ENCODE data around the gene CTDSP2.
"Not testable (repeated sequence)": the region's sequence is repeated elsewhere in the genome, so short reads cannot be mapped to it uniquely, and the experiment has no call there.

Gene CTDSP2

GRCh38 chr12:57881475-57881874 lies 34.9 kb upstream of the CTDSP2 start:
- DNase-seq (ENCODE audit: low read depth), result no peak

GRCh38 chr12:57881035-57881434 lies 34.5 kb upstream of the CTDSP2 start:
- DNase-seq (ENCODE audit: low read depth), result not testable (repeated sequence)

- no peak for DNase-seq (ENCODE audit: low read depth)
Measured at GRCh38 chr12:57877876-57878275, 31.3 kb upstream of the CTDSP2 start.

DNA sequence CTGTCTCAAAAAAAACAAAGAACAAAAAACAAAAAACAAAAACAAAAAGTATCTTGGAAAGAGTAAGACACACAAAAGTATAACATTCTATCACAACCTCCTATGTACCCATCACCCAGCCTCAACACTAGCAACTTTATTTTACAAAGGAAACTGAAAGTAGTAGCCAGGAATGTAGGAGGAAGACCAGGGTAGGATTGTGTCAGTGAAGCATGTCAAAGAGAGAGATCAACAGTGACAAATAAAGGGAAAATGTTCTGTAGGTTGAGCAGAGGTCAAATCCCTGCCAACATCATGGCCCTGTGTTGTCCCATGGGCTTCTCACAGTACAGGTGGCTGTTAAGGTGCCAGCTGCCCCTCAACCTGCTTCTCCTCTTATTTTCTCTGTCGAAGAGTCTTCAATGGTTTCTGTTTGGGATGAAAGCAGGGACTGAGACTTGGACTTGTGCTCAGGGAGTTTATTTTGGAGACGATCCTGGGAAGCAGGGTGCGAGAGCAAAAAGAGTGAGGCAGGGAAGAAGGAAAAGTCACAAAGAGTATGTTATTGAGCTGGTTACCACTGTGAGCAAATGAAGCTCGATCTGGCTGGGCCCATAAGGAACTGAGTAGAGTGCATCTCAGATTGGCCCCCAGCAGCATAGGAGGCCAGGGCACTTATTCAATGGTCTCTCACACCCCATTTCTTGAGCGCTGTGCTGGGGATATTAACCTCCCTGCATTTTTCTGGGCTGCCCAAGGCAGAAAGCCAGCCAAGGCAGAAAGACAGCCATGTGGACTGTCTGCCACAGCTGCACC lies 29.4 kb upstream of the CTDSP2 start:
- DNase-seq (ENCODE audit: low read depth), result no peak

- DNase-seq (ENCODE audit: low read depth), result no peak
Measured at GRCh38 chr12:57874166-57875108, 27.9 kb upstream of the CTDSP2 start.

GRCh38 chr12:57872362-57872761 lies 25.8 kb upstream of the CTDSP2 start:
- no peak for DNase-seq (ENCODE audit: low read depth)

GRCh38 chr12:57869927-57870318 lies 23.4 kb upstream of the CTDSP2 start:
- DNase-seq (ENCODE audit: low read depth), result no peak

DNA sequence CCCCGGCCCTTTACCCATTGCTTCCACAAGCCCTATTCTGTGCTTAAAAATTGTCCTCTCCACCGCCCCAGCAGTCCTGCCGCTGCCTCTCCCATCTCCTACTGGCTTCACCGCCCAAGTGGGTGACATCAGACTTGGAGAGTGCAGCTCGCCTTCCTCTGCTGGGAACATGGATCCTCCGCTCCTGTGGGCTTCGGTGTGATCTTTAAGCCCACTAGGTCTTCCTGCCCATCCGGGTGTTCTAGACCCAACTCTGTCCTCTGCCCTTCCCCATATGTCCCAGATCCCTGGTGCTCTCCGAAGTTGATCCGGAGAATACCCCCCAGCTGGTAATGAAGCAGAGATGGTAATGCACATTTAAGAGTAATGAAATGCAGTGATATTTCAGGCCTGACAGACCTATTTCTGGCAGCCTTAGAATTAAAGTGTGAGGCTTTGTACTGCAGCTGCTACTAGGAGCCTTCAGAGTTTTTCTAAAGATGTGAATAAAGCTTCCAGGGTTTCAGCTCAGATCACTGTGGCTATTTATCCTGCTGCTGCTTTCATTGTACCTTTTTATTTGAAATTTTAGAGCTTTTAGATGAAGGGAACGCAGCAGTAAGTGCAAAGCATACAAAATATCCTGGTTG lies 22.9 kb upstream of the CTDSP2 start:
- no peak for DNase-seq (ENCODE audit: low read depth)

- DNase-seq (ENCODE audit: low read depth), result no peak
Measured at GRCh38 chr12:57868851-57869268, 22.3 kb upstream of the CTDSP2 start.

GRCh38 chr12:57868221-57868620 lies 21.7 kb upstream of the CTDSP2 start:
- no peak for DNase-seq (ENCODE audit: low read depth)

DNA sequence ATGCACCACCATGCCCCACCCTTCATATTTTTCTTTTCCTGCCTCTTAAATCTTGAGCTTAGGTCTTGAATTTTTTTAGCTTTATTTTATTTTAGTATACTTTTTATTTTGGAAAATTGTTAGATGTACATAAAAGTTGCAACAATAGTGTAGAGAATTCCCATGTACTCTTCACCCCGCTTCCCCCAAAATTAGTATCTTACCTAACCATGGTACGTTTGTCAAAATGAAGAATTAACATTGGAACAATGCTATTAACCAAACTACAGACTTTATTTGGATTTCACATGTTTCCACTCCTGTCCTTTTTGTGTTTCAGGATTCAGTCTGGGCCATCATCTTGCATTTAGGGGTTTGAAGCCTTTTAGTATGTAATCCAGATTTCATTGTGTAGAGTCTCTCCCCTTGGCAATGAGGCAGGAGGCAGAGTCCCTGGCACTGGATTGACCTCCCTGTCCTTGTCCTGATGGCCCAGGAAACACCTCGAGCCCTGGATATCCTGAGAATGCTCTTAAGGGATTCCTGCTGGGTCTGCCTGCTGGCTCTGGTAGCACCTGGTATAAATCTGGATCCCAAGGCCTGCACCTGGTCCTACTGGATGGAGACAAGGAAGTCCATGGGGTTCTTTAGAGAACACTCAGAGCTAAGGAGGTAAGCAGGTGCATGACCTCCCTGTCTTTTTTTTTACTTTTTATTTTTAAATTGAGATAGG lies 19.9 kb upstream of the CTDSP2 start:
- no peak for DNase-seq (ENCODE audit: low read depth)

DNA sequence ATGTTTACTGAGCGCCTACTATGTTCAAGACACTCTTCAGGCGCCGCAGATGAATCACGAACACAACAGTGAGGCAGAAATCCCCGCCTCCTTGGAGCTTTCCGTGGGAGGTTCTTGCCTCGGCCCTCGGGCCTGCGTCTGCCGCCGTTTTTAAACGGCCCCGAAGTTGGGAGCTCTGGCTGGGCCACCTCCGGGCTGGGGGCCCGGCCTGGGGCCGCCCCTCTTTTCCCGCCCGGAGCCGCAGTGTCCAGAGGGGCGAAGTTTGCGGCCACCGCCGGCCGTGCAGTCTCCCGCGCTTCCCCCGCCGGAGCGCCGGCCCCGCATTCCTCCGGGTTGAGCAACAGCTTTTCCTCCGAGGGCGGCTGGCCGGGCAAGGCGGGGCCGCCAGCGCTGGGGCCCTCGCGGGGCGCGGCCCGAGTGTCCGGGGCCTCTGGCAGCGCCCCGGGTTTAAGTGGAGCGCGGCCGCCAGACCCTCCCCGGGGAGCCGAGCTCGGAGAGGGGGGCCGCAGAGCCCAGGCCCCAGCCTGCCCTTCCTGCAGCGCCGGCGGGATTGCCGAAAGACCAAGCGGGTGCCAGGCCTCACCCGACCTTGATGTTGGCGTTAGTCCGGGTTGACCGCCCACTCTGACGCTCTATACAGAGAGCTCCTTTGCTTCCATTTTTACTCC lies 18.7 kb upstream of the CTDSP2 start:
- peak; percentile 51 for DNase-seq (ENCODE audit: low read depth)

DNA sequence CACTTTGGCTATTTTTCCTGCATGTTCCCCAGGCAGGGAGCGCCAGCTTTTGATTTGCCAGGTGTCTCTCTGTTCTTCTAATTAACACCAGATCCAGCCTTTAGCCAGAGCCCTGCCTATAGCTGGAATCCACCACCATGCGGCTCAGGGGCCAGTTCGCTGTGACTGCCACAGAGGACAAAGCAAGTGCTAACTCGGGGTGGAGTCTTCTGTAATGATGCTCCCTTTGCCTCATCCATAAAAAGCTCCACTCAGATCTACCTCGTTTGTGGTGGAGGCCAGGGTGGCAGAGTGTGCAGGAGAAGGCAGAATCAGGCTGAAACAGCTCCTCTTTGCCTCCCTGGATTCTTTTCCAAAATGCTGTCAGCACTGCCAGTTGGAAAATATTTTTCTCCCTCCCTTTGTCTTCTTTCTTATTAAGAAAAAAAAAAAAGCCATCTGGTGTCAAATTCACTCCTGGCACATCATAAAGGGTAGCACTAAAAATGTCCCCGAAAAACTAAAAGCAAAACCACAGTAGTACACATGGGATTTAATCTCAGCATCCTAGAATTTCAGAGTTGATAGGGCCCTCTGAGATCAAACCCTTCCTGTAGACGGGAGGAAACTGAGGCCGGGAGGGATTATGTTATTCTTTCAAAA lies 18.0 kb upstream of the CTDSP2 start:
- no peak for DNase-seq (ENCODE audit: low read depth)

DNA sequence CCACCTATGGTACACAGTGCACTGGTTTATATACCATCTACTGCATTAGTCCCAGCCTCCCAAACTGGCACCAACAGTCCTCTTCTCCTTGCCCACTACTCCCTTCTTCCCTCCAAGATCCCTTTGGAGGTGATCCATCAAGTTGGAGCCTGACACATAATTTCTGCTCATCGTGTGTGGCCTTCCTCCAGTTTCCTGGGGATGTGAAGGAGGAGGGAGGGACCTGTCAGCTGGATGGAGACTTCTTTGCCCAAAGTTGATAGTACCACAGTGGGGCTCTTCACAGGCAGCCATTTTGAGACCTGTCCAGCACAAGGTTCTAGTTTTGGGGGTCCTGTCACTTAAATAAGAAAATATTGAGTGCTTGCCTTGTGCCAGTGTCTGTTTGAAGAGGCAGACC lies 17.1 kb upstream of the CTDSP2 start:
- DNase-seq (ENCODE audit: low read depth), result no peak

- DNase-seq (ENCODE audit: low read depth), result no peak
Measured at GRCh38 chr12:57861967-57862366, 15.4 kb upstream of the CTDSP2 start.

DNA sequence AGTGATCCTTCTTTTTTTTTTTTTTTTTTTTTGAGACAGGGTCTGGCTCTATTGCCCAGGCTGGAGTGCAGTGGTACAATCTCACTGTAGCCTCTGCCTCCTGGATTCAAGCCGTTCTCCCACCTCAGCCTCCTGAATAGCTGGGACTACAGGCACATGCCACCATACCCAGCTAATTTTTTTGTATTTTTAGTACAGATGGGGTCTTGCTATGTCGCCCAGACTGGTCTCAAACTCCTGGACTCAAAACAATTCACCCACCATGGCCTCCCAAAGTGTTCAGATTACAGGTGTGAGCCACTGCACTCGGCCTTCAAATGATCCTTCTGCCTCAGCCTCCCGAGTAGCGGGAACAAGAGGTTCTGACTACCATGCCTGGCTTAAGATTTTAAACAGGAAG lies 14.4 kb upstream of the CTDSP2 start:
- not testable (repeated sequence) for DNase-seq (ENCODE audit: low read depth)

DNA sequence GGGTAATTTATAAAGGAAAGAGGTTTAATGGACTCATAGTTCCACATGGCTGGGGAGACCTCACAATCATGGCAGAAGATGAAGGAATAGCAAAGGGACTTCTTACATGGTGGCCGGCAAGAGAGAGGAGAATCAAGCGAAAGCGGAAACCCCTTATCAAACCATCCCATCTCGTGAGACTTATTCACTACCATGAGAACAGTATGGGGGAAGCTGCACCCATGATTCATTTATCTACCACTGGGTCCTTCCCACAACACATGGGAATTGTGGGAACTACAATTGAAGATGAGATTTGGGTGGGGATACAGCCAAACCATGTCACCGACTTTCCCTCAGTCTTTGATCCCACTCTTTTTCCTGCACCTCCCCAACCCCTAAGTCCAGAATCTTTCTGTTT lies 12.6 kb upstream of the CTDSP2 start:
- no peak for DNase-seq (ENCODE audit: low read depth)

GRCh38 chr12:57858123-57858522 lies 11.6 kb upstream of the CTDSP2 start:
- not testable (repeated sequence) for DNase-seq (ENCODE audit: low read depth)

DNA sequence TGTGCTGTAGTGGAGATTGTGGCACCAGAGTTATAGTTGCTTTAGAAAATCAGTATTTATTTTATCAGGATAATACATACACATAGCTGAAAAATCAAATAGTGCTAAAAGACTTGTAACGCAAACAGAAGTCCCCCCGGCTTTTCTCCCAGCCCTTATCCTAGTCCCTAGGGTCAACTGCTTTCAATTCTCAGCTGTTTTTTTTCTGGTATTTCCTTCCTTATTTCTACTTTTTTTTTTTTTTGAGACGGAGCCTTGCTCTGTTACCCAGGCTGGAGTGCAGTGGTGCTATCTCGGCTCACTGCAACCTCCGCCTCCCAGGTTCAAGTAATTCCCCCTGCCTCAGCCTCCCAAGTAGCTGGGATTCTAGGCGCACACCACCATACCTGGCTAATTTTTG lies 8.4 kb upstream of the CTDSP2 start:
- DNase-seq (ENCODE audit: low read depth), result no peak

- DNase-seq (ENCODE audit: low read depth), result no peak
Measured at GRCh38 chr12:57853864-57854556, 7.5 kb upstream of the CTDSP2 start.

Measured in activated T-cell treated with anti-CD3 and anti-CD28 coated beads for 1 hour (primary cell).